GM21528 (cell line): ENCODE data around the gene AKR1C1.
"Not testable (repeated sequence)": the region's sequence is repeated elsewhere in the genome, so short reads cannot be mapped to it uniquely, and the experiment has no call there.

ENCODE experiments used
- ATAC-seq: cut with Tn5 transposase; IDR thresholded peaks from one replicate; pipeline ENCODE4 v1.9.1; 2021; ENCODE audit warnings: mild to moderate bottlenecking, moderate library complexity; ENCODE audit not compliant: unreplicated experiment, low FRiP score

Gene AKR1C1

GRCh38 chr10:5013385-5013784 lies 50.2 kb downstream of the AKR1C1 start:
- ATAC-seq = no peak

GRCh38 chr10:5014200-5014910 lies 51.1 kb downstream of the AKR1C1 start:
- ATAC-seq = not testable (repeated sequence)

GRCh38 chr10:5014936-5015335 lies 51.7 kb downstream of the AKR1C1 start:
- no peak for ATAC-seq

GRCh38 chr10:5018134-5018533 lies 54.9 kb downstream of the AKR1C1 start:
- no peak for ATAC-seq

- not testable (repeated sequence) for ATAC-seq
These were observed 55.6 kb downstream of the AKR1C1 start for GRCh38 chr10:5018671-5019277.

- ATAC-seq = not testable (repeated sequence)
These were observed 56.8 kb downstream of the AKR1C1 start for GRCh38 chr10:5019770-5020612.

- not testable (repeated sequence) for ATAC-seq
These were observed 58.5 kb downstream of the AKR1C1 start for GRCh38 chr10:5021624-5022290.

GRCh38 chr10:5023177-5023805 lies 60.1 kb downstream of the AKR1C1 start:
- no peak for ATAC-seq

GRCh38 chr10:5025461-5025881 lies 62.3 kb downstream of the AKR1C1 start:
- ATAC-seq = not testable (repeated sequence)

GRCh38 chr10:5030989-5031388 lies 67.8 kb downstream of the AKR1C1 start:
- ATAC-seq = no peak

GRCh38 chr10:5031588-5031987 lies 68.4 kb downstream of the AKR1C1 start:
- ATAC-seq = not testable (repeated sequence)

- ATAC-seq = not testable (repeated sequence)
These were observed 69.2 kb downstream of the AKR1C1 start for GRCh38 chr10:5032444-5032843.
